ENCODE results near the gene SLC17A1. TPM values are rescaled to one million over a fixed set of nuclear protein-coding genes. Genes with fewer than 3 reads are reported as not detected.

Gene SLC17A1
- total and polyA plus RNA-seq, 12 donors, result 0.06 to 1.0 (median 0.23) TPM; not detected in 7

- H3K27ac ChIP-seq, result no peak overlapping the region
- 75 to 89% (median 83%) methylated on average over 2 of the region's 2 CpGs for WGBS, 4 donors
- intact Hi-C loops (cut with DNase I), result loop anchor here in 1 of 2 donors (5.0 kb wide), 1 partner anchor 103 kb away; no protein-coding TSS in a partner anchor
Observed at GRCh38 chr6:25789475-25789874, 42.4 kb downstream of the SLC17A1 start.

GRCh38 chr6:25788305-25788922 lies 43.4 kb downstream of the SLC17A1 start:
- H3K4me1 ChIP-seq (replicated peaks in 1 of 2), result no peaks in the 10 kb centered on the region
- no peaks in the 10 kb centered on the region for H3K27me3 ChIP-seq
- 61 to 63% (median 61%) methylated on average over 4 of the region's 4 CpGs for WGBS, 4 donors
- intact Hi-C loops (cut with DNase I), result loop anchor here in 1 of 2 donors (5.0 kb wide), 1 partner anchor 104 kb away; no protein-coding TSS in a partner anchor
- H3K4me3 ChIP-seq, result no peak overlapping the region
- no peaks in the 10 kb centered on the region for H3K36me3 ChIP-seq (replicated peaks in 1 of 2)
- H3K9me3 ChIP-seq (replicated peaks in 1 of 3), result no peaks in the 10 kb centered on the region
- H3K27ac ChIP-seq, result no peak overlapping the region
- peak; percentile 17 to 68 (median 54) for TF ChIP-seq CTCF (IDR thresholded peaks at IDR 0.05)
- TF ChIP-seq POLR2A (IDR thresholded peaks at IDR 0.05), result no peak
- DNase-seq, result peak; percentile 39 to 79 (median 66)

More at GRCh38 chr6:25789475-25789874, 42.4 kb downstream of the SLC17A1 start:
- DNase-seq, result no peak
- H3K9me3 ChIP-seq (replicated peaks in 1 of 3), result no peaks in the 10 kb centered on the region
- H3K36me3 ChIP-seq (replicated peaks in 1 of 2), result no peaks in the 10 kb centered on the region
- no peak for TF ChIP-seq CTCF (IDR thresholded peaks at IDR 0.05)
- no peak for TF ChIP-seq POLR2A (IDR thresholded peaks at IDR 0.05)
- no peaks in the 10 kb centered on the region for H3K27me3 ChIP-seq
- no peaks in the 10 kb centered on the region for H3K4me1 ChIP-seq (replicated peaks in 1 of 2)
- no peak overlapping the region for H3K4me3 ChIP-seq

- TF ChIP-seq POLR2A (IDR thresholded peaks at IDR 0.05), result no peak
- TF ChIP-seq CTCF (IDR thresholded peaks at IDR 0.05), result no peak
- no peak overlapping the region for H3K27ac ChIP-seq
- H3K4me3 ChIP-seq, result no peak overlapping the region
- H3K4me1 ChIP-seq (replicated peaks in 1 of 2), result no peaks in the 10 kb centered on the region
- intact Hi-C loops (cut with DNase I), result loop anchor here in 1 of 2 donors (5.0 kb wide), 1 partner anchor 105 kb away; no protein-coding TSS in a partner anchor
- WGBS, 4 donors, result 57 to 70% (median 65%) methylated on average over 2 of the region's 2 CpGs
- H3K36me3 ChIP-seq (replicated peaks in 1 of 2), result no peaks in the 10 kb centered on the region
- no peaks in the 10 kb centered on the region for H3K27me3 ChIP-seq
- DNase-seq, result no peak
- H3K9me3 ChIP-seq (replicated peaks in 1 of 3), result no peaks in the 10 kb centered on the region
Observed at GRCh38 chr6:25787428-25787827, 44.4 kb downstream of the SLC17A1 start.

GRCh38 chr6:25781134-25781533 lies 50.7 kb downstream of the SLC17A1 start:
- no peaks in the 10 kb centered on the region for H3K36me3 ChIP-seq (replicated peaks in 1 of 2)
- no peaks in the 10 kb centered on the region for H3K4me1 ChIP-seq (replicated peaks in 1 of 2)
- intact Hi-C loops (cut with DNase I), result no loop called here
- no peak for DNase-seq
- H3K9me3 ChIP-seq (replicated peaks in 1 of 3), result no peaks in the 10 kb centered on the region
- TF ChIP-seq CTCF (IDR thresholded peaks at IDR 0.05) (no peak), POLR2A (IDR thresholded peaks at IDR 0.05) (no peak)
- no peak overlapping the region for H3K27ac ChIP-seq
- H3K4me3 ChIP-seq, result no peak overlapping the region
- WGBS, 4 donors, result 91 to 97% (median 96%) methylated on average over 1 of the region's 1 CpG
- no peaks in the 10 kb centered on the region for H3K27me3 ChIP-seq

Measured in adrenal gland (tissue), 12 donors.